Measurements from ENCODE around the gene RPS6KA4. TPM values are rescaled to one million over a fixed set of nuclear protein-coding genes. Genes with fewer than 3 reads are reported as not detected.

Gene RPS6KA4
- total RNA-seq, 6 donors from 2014 or later = 16.3 to 93.2 (median 46.7) TPM

DNA sequence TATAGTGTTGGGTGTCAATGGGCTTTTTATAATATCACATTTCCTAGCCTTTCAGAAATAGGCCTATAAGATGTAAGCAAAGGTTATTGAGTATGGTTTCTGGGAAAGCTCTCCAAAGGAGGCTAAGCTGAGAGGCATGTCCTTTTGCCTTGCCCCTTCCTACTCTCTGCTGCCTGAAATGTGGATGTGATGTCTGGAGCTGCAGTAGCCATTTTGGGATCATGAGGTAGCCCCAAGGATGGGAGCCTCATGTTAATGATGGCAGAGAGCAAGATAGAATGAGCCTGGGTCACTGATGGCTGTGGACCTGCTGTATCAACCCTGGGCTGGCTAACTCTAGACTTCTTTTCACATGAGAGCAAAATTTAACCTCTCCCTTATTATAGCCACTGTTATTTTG lies 29.0 kb downstream of the RPS6KA4 start:
- Histone ChIP-seq H3K36me3 (no peaks in the 10 kb centered on the region), H3K4me3 (no peak overlapping the region), H3K27me3 (no peaks in the 10 kb centered on the region), H3K27ac (no peak overlapping the region), H3K4me1 (peaks cover 0 to 15% (median 6%) of the 10 kb centered on the region in 4 donors), H3K9me3 (no peaks in the 10 kb centered on the region)
- DNase-seq = no peak
- no peak for ATAC-seq (ENCODE audit: low FRiP score in 2 of 2)
- TF ChIP-seq POLR2AphosphoS5 (IDR thresholded peaks at IDR 0.05) = no peak
- TF ChIP-seq POLR2A (IDR thresholded peaks at IDR 0.05) = no peak

DNA sequence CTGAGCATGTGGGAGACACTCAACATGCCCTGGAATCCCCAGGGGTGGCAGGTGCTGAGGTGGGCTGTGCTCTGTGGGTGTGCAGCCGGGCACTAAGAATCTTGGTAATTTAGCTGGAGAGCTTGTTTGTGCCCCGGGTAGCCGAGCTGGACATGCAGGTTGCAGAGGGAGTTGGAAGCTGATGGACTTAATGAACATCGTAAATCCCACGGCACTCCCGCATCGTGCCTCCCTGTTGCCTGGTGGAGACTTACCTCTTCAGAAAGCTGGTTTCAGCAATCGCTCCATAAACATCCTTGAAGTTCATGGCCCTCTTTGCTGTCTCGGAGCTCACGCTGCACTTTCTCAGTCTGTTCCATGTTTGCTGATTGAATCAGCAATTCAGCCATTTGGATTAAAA lies 29.9 kb downstream of the RPS6KA4 start:
- Histone ChIP-seq H3K9me3 (no peaks in the 10 kb centered on the region), H3K4me1 (peaks cover 0 to 15% (median 6%) of the 10 kb centered on the region in 4 donors), H3K27me3 (no peaks in the 10 kb centered on the region), H3K4me3 (no peak overlapping the region), H3K36me3 (no peaks in the 10 kb centered on the region), H3K27ac (no peak overlapping the region)
- DNase-seq (no peak), ATAC-seq (ENCODE audit: low FRiP score in 2 of 2) (no peak)
- TF ChIP-seq, protein P1, sequence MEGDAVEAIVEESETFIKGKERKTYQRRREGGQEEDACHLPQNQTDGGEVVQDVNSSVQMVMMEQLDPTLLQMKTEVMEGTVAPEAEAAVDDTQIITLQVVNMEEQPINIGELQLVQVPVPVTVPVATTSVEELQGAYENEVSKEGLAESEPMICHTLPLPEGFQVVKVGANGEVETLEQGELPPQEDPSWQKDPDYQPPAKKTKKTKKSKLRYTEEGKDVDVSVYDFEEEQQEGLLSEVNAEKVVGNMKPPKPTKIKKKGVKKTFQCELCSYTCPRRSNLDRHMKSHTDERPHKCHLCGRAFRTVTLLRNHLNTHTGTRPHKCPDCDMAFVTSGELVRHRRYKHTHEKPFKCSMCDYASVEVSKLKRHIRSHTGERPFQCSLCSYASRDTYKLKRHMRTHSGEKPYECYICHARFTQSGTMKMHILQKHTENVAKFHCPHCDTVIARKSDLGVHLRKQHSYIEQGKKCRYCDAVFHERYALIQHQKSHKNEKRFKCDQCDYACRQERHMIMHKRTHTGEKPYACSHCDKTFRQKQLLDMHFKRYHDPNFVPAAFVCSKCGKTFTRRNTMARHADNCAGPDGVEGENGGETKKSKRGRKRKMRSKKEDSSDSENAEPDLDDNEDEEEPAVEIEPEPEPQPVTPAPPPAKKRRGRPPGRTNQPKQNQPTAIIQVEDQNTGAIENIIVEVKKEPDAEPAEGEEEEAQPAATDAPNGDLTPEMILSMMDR (IDR thresholded peaks at IDR 0.05) = no peak
- TF ChIP-seq EP300 (IDR thresholded peaks at IDR 0.05) (no peak), POLR2AphosphoS5 (IDR thresholded peaks at IDR 0.05) (no peak), POLR2A (IDR thresholded peaks at IDR 0.05) (no peak)
- 78 to 87% methylated on average over 7 to 10 of the region's 10 CpGs for WGBS, 2 donors

DNA sequence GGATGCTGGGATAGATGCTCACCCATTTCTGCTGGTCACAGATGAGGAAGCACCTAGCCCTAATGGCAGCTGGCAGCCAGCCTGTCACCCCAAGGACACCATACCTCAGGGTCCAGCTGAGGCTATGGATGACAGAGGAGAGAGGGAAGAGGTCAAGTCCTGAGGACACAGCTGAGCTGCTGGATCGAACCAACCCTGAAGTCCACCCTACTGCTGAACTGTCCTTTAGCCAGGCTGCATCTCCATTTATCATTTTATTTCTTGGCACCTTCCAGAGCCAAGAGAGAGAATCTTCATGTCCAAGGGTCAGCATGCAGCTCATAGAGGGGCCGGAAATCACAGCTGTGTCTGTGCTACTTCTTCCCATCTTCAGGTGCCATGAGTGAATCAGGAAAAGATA lies 30.9 kb downstream of the RPS6KA4 start:
- DNase-seq = no peak
- no peaks in the 10 kb centered on the region for H3K36me3 ChIP-seq
- H3K27me3 ChIP-seq = no peaks in the 10 kb centered on the region
- peaks cover 0 to 15% (median 4%) of the 10 kb centered on the region in 4 donors for H3K4me1 ChIP-seq
- no peak overlapping the region for H3K27ac ChIP-seq
- no peaks in the 10 kb centered on the region for H3K9me3 ChIP-seq
- TF ChIP-seq EP300 (IDR thresholded peaks at IDR 0.05) (no peak), POLR2AphosphoS5 (IDR thresholded peaks at IDR 0.05) (no peak), POLR2A (IDR thresholded peaks at IDR 0.05) (no peak)
- TF ChIP-seq, protein P1 (IDR thresholded peaks at IDR 0.05) = no peak
- ATAC-seq (ENCODE audit: low FRiP score in 2 of 2) = no peak
- 93 to 100% methylated on average over 2 of the region's 2 CpGs for WGBS, 2 donors
- H3K4me3 ChIP-seq = no peak overlapping the region

DNA sequence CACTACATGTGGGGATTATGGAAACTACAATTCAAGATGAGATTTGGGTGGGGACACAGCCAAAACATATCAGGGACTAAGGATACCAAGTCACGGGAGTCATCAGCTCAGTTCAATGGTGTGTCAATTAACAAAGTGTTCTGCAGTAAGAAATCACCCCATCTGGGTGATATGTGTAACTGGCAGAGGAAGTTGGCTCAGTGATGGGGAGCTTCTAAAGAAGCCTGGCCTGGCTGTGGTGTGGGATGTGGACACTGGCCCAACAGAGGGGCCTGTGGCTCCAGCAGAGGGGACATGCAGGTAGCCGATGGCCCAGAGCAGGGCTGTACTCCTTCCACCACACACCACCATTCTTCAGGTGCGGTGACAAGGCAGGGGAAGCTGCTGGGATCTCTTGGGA lies 31.6 kb downstream of the RPS6KA4 start:
- WGBS, 2 donors = 82 to 85% methylated on average over 1 to 3 of the region's 3 CpGs
- no peak overlapping the region for H3K4me3 ChIP-seq
- no peak for TF ChIP-seq POLR2A (IDR thresholded peaks at IDR 0.05)
- no peak for TF ChIP-seq EP300 (IDR thresholded peaks at IDR 0.05)
- no peak for TF ChIP-seq POLR2AphosphoS5 (IDR thresholded peaks at IDR 0.05)
- TF ChIP-seq, protein P1 (IDR thresholded peaks at IDR 0.05) = no peak
- H3K9me3 ChIP-seq = no peaks in the 10 kb centered on the region
- ATAC-seq (ENCODE audit: low FRiP score in 2 of 2) (no peak), DNase-seq (no peak)
- no peak overlapping the region for H3K27ac ChIP-seq
- no peaks in the 10 kb centered on the region for H3K27me3 ChIP-seq
- H3K36me3 ChIP-seq = no peaks in the 10 kb centered on the region
- peaks cover 0 to 9% (median 3%) of the 10 kb centered on the region in 4 donors for H3K4me1 ChIP-seq

DNA sequence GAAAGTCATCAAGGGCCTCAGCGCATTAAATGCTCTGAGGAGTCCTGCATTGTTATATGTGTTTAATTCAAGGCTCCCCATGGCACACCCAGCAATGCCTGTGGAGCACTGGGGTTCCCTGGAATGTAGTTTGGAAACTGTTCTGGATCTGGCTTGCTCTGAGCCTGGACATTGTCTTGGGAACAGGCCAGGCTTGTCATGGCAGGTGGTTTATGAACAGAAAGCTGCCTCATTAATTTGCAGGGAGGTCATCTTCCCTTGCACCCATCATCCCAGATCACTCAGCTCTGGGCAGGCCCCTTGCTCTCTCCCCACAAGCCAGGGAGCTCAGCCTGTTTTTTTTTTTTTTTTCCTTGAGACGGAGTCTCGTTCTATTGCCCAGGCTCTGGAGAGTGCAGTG lies 32.9 kb downstream of the RPS6KA4 start:
- WGBS, 2 donors = 88 to 89% methylated on average over 2 to 3 of the region's 3 CpGs
- TF ChIP-seq POLR2AphosphoS5 (IDR thresholded peaks at IDR 0.05) (no peak), EP300 (IDR thresholded peaks at IDR 0.05) (no peak), POLR2A (IDR thresholded peaks at IDR 0.05) (no peak)
- TF ChIP-seq, protein P1 (IDR thresholded peaks at IDR 0.05) = no peak
- Histone ChIP-seq H3K4me1 (peaks cover 6 to 10% (median 7%) of the 10 kb centered on the region in 4 donors), H3K27ac (no peak overlapping the region), H3K9me3 (no peaks in the 10 kb centered on the region), H3K27me3 (no peaks in the 10 kb centered on the region), H3K4me3 (no peak overlapping the region), H3K36me3 (no peaks in the 10 kb centered on the region)
- ATAC-seq (ENCODE audit: low FRiP score in 2 of 2) = no peak
- no peak for DNase-seq
